HG03097 (cell line): ENCODE data around the gene B4GALNT1.
"Not testable (repeated sequence)": the region's sequence is repeated elsewhere in the genome, so short reads cannot be mapped to it uniquely, and the experiment has no call there.

Source experiments
- ATAC-seq: cut with Tn5 transposase; IDR thresholded peaks from one replicate; pipeline ENCODE4 v1.9.1; 2021; ENCODE audit not compliant: unreplicated experiment, low FRiP score

The B4GALNT1 gene

DNA sequence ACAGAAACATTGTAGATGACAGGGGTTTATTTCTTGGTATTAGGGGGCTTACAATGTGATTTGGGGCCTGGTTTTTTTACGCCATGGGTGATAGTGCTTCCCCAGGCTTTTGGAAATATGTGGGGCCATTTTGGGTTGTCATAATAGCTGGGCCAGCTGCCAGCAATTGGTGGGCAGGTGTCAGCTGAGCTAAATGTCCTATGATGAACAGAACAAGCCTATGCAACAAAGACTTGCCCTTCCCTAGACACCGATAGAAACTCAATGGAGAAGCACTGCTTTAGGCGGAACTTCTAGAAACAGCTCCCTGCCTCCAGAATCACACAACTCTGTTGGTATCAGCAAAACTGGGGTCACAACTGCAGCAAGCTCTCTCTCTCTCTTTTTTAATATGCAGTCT, 5.1 kb upstream of the B4GALNT1 start:
- no peak for ATAC-seq

DNA sequence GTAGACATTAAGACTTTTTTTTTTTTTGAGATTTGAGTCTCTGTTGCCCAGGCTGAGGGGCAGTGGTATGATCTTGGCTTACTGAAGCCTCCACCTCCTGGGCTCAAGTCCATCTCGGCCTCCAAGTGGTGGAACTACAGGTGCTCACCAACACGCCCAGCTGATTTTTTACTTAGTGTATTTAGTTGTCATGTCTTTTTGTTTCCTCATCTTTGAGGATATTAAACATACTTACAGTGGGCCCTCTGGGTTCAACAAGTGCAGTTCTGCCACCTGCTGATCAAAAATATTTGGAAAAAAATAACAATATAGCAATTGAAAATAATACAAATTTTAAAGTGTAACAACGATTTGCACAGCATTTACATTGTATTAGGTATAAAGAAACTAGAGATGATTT, 4.4 kb upstream of the B4GALNT1 start:
- ATAC-seq = no peak

DNA sequence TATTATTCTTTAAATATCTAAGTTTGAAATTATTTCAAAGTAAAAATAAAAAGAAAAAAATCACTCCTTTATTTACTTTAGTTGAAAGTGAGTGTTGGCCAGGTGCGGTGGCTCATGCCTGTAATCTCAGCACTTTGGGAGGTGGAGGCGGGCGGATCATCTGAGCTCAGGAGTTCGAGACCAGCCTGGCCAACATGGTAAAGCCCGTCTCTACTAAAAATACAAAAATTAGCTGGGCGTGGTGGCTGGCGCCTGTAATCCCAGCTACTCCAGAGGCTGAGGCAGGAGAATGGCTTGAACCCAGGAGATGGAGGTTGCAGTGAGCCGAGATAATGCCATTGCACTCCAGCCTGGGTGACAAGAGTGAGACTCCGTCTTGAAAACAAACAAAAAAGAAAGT, 3.7 kb upstream of the B4GALNT1 start:
- not testable (repeated sequence) for ATAC-seq

DNA sequence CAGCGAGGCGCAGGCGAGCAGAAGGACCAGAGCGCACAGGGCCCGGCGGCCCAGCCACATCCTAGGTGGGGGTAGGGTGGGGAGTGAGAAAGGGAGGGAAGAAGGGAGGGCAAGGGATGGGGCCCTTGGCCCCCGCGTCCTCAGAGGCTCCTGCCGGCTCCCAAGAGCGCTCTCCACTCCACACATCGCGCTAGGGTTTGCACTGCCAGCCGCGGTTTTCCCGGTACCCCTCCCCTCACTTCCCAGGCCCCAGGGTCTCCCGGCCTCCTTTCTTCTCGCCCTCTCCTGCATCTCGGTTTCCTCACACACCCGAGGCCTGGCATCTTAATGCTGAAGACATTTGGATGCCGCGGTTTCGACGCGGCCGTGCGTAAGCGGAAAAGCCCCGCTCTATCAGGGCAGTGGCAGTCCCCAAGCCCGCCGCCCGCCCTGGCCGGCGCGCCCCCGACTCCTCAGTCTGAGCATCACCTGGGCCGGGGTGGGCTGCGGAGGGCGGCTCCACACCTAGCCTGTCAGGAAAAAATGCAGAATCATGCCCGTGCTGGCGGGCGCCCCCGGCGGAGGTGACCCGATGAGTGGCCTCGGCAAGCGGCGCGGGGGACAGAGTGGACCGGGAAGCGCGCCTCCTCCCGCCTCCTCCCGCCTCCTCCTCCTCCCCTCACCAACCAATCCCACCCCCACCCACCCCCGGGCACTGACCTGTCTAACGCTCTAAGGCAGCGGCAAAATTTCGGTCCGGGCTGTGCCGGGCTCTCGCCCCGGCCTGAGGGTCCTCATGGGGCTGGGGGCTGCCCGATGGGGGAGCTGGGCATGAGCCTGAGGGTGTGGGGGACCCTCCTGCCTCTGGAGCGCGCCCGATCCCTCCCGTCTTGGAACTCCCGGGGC, 686 bp downstream of the B4GALNT1 start:
- peak; percentile 11 for ATAC-seq

DNA sequence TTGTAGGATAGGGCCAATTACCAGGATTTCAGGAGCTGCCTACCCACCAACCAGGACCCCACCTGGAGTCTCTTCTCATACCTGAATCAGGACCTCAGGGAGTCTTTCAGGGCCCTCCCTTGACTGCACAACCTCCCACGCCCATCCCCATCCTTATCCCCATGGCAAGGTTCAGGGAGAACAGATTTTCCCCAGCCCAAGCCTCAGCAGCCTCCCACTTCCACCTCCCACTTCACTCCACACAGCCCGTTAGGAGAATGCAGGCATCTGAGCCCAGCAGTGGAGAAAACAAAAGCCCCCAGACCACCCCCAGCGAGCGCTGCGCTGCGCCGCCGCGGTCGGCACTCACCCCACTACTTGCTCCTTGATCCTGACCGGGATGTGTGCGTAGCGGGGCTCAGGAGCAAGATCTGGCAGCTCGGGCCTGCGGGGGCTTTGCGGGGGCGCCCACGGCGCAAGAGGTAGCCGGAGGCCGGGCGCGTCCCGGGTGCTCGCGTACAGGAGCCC, 1.4 kb downstream of the B4GALNT1 start:
- no peak for ATAC-seq

DNA sequence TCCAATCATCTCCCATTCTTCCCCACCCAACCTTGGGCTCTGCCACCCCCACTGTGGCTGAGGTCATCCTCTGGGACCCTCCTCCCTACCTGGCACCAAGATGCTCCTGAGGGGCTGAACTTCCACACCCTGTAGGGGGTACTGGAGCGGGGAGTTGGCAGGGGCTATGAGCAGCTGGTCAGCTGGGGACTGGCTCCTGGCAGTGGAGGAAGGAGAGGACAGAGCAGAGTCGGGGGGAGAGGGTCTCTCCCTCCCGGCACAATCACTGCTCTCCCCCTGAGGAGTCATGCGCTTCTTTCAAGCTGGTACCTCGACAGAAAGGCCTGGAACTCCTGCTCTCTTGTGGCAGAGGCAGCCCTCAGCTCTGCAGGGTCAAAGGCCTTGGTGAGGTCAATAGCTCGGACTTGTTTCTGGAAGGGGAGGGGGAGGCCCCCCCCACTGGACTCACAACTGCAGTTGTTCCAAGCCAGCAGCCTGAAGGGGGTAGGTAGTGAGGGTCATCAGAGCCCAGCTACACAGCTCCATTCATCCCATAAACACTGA, 2.0 kb downstream of the B4GALNT1 start:
- ATAC-seq = no peak

DNA sequence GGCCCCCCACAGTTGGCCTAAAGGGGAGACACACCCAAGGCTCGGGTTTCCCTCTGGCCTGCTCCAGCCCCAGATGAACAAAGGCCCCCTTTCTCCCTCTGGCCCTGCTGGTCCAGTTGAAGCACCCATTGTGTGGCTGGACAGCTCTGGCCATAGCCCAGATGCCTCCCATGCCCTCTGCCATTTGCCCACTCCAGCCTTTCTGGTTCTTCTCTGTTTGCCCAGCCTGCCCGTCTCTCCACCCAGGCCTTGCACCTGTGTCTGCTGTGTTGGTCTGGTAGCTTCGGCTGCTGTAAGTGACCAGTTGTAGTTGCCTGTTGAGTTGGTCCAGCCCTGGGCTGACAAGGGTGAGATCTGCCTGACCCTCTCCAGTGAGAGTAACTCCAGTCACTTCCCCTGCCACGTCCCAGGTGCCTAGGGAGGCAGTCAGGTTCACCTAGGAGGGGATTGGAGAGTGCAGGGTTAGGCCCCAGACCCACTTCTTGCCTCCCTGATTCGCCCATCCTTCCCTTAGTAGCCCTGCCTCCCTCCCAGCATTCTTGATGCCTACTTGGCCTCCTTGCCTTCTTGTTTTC, 3.0 kb downstream of the B4GALNT1 start:
- ATAC-seq = no peak

DNA sequence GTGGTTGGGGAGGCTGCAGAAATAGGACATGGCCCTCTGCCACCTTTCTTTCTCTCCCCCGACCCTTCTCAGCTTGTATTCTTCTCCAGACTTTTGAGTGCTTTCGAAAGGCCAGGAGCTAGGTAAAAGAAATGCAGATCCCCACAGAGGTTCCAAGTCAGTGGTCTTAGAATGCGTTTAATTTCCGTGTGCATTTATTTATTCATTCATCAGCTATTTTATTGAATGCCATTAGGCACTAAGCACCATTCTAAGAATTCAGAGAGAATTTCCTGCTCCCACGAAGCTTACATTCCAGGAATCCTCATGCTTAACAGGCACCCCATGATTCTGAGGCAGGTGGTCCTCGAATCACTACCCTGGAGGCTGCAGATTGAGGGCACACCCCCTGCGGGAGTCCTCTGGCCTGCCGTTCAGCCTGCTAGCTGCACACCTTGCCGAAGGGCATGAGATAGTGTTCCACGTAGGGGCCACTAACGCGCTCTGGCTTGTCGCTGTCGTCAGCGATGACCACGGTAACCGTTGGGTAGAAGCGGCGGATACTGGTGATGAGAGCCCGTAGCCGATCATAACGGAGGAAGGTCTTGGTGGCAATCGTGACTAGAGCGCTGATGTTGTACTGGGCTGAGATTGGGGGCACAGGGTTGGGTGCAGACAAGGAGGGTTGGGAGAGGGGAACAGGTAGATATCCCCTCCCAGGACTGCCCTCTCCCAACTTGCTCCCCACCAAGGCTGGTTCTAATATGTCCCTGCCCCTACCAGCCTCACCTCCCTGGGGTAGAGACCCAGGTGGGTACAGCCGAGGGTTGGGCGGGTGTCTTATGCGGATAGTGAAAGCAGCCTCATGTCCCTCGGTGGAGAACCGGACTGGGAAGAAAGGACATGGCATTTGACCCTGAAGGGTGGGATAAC, 4.5 kb downstream of the B4GALNT1 start:
- no peak for ATAC-seq

DNA sequence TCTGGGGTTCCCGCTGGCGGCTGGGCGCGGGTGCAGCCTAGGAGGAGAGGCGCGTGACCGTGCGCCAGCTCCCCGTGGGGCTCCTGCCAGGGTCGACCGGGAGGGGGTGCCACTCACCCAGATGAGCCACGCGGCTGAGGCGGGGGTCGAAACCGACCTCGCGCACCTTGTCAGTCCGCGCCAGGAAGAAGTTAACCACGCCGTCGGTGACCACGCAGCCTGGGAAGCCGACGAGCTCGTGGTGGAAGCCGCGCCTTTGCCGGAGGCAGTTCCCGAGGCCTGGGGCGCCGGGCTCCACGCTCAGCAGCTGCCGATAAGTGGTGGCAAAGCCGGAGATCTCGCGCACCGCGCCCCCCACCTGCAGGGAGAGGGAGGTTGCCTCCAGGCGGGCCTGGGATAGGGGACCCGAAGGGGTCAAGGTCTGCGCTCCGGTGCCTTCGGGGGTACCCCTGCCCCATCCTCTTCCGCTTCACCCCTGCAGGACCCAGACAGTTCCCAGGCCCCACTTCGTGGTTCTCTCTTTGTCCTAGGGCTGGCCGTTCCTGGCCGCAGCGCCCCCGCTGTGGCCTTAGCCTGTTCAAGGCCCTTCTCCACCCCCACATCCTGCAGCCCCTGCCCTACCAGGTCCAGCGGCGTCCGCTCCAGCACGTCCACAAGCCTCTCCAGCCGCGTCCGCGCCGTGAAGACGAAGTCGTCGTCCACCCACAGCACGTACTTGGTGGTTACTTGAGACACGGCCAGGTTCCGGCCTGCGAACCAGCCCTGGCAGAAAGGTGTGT, 5.3 kb downstream of the B4GALNT1 start:
- no peak for ATAC-seq

DNA sequence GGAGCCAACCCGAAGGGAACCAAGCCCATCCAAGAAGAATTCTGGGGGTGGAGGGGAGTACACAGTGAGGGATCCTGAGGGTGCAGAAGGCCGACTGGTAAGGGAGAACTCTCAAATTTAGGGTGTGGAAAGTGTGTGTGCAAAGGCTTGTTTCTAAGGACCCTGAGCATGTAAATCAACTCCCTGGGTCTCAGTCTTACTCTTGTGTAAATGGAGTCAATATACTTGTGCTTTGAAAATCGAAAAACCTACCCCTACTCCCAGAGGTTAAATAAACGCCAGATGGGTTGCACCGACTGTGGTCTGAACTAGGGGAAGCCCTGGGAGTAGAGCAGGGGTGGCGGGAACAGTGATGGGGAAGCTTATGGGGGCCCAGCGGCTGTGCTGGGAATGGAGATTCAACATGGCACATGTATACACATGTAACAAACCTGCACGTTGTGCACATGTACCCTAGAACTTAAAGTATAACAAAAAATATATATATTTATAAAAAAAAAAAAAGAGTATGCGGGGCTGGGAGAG, 6.0 kb downstream of the B4GALNT1 start:
- ATAC-seq = no peak

DNA sequence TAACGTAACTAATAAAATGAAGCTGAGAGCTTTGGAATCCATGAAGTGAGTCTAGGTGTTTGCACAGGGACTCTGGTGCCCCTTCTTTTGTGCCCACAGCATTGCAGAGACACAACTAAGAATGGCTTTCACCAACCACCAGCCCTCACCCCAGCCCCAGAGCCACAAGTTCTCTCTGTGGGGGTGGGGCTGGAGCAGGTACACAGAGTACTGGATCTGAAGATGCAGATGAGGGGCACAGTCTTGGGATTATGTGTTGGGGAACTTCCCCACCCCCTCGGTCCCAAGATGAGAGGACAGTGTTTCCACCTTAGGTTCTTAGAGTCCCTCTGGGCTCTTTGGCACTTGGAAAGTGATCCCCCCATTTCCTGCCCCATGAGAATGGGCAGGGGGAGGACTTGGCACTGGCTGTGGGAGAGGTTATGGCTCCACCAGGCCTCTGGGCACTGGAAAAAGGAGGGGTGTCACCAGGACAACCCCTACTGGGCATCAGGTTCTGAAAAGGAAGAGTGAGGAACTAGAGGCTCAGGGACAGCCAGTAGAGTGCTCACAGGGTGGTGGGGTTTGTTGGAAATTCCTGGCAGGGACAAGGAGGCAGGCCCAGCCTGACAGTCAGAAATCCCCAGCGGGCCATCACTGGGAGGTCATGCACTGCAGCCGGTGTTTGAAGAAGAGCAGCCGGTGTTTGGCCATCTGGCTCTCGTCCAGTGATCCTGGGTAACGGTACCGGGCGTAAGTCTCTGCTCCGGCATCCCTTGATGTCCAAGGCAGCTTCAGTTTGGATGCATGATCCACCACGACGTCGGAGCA, 6.7 kb downstream of the B4GALNT1 start:
- ATAC-seq = no peak

DNA sequence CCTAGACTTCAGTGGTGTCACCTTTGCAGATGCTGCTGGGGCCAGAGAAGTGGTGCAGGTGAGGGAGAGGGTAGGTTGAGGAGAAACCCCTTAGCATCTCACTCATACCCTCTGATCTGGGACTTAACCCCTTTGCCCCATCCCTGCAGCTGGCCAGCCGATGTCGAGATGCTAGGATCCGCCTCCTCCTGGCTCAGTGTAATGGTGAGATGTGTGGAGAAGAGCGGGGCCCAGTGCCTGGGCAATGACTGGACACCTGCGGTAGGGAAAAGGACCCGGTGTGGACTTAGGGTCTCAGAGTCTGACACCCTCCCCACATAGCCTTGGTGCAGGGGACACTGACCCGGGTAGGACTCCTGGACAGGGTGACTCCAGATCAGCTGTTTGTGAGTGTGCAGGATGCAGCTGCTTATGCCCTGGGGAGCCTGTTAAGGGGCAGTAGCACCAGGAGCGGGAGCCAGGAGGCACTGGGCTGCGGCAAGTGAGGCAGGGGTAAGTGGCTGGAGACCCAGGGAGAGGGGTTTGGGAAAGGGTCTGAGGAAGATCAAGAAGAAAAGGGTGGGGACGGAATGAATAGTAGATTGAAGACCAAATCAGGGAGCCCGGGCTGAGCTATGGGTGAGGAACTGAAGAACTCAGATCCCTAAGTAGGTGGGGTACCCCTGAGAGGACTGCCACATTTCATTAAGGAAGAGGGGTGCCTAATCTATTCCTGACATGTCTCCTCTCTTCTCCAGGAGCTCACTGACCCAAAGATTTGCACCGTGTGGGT, 7.6 kb downstream of the B4GALNT1 start:
- no peak for ATAC-seq

DNA sequence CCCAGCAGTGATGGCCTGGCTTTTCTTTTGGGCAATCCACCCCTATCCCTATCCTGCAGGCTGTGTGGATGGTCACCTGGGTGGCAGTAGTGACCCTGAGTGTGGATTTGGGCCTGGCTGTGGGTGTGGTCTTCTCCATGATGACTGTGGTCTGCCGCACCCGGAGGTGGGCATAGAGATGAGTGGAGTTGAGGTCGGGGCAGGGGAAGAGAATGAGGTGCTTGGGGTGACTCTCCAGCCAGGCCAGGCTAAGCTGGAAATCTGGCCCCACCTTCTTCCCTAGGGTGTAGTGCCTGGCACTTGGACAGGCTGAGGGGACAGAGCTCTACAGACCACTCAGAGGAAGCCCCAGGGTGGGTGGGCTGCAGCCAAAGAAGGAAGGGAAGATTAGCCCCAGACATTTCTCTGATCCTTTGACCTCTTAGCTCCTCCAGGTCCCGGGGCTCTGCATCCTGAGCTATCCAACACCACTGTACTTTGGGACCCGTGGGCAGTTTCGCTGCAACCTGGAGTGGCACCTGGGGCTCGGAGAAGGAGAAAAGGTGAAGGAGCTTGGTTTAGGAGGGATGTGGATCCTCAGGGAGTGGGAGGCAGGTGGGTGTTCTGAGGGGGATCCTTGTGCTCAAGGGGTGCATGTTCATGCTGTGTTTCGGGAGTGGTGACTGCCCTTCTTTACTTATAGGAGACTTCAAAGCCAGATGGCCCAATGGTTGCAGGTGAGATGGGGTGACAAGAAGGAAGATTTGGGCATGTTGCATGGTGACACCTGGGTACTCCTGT, 8.4 kb downstream of the B4GALNT1 start:
- no peak for ATAC-seq

DNA sequence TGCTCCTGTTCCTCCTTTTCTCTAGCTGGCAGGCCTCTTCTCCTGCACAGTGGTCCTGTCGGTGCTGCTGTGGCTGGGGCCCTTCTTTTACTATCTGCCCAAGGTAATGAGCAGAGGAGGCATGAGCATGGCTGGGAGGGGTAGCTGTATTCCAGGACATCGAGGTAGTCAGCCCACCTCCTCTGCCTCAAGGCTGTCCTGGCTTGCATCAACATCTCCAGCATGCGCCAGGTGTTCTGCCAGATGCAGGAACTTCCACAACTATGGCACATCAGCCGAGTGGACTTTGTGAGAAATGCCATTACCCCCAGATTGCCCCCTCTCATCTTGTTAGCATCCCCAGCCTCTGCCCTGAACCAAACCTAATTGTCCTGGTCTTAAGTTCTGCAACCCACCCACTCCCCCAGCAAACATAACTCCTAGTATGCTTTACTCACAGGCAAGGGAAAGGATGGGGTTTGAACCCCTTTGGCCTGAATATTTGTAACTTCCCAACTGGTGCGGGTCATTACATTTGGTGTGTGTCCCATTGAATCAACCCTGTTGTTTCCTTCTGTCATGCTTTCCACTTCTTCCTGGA, 9.1 kb downstream of the B4GALNT1 start:
- no peak for ATAC-seq

DNA sequence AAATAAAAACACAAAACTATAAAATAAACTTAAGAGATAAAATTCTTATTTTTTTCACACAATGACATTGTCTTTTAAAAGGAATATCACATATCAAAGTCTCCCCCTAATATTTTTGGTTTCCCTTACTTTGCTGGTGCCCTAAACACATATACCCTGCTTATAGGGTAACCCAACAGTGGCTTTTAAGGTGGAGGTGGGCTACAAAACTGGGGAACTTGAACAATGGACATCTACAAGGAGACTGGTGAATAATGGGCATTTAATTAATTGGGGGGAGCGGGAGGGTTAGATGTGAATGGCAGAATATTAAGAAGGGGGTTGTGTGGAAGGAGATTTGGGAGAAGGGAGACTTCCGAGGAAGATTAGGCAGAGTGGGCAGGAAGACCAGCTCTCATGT, 9.6 kb downstream of the B4GALNT1 start:
- no peak for ATAC-seq

DNA sequence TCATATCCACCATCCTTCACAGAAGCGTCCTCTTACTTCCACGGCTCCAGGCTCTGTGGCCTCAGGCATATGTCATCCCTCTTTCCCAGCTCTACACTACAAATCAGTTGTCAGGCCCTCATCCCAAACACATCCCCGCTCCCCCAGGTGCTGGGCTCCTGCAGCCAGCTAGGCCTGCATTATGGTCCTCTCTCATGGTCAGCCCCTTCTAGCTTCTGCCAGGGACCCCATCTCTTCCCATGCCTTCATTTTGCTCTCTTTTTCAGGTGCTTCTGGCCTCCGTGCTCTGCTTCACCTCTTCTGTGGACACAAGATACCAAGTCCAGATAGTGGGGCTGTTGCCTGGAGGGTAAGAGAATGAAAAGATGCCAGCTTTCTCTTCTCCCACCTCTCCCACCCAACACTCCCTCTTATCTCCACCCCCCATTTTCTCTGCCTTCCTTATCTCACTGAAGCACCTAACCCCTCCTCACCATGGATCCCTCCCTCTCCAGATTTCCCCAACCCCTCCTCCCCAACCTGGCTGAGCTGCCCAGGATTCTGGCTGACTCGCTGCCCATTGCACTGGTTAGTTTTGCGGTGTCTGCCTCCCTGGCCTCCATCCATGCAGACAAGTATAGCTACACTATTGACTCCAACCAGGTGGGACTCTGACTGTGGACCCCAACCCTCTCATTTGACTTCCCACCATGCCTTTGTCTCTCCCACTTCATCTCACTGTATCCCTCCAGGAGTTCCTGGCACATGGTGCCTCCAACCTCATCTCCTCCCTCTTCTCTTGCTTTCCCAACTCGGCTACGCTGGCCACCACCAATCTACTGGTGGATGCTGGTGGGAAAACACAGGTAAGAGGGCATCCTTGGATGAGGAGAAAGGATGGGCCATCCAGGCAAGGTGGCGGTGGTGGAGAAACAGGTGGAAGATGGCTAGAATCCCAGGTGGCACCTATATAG, 10.4 kb downstream of the B4GALNT1 start:
- no peak for ATAC-seq
